MM.1S (cell line): ENCODE results near the gene ARMC8.

Experiments
- DNase-seq: peaks from one replicate; pipeline ENCODE4 v3.0.0-alpha.2; 2015
- H2AFZ ChIP-seq: fragments of 300-600 bp; sonication (generic); 2 replicates; pipeline ENCODE4 v1.6.0; 2016; ENCODE audit warnings: antibody characterized with exemption, low read length
- H3F3A ChIP-seq: fragments of 300-600 bp; sonication (generic); 2 replicates; pipeline ENCODE4 v1.6.1; 2016; ENCODE audit warnings: mild to moderate bottlenecking, antibody characterized with exemption, low read length, moderate library complexity, mixed read lengths; ENCODE audit not compliant: insufficient read depth
- H3K27ac ChIP-seq: fragments of 300-600 bp; sonication (generic); 2 replicates; pipeline ENCODE4 v1.5.1; 2016; ENCODE audit warnings: mild to moderate bottlenecking, low read length
- H3K27me3 ChIP-seq: fragments of 300-600 bp; sonication (generic); replicated peaks from 2 replicates; pipeline ENCODE4 v1.6.0; 2016; ENCODE audit warnings: low read length; ENCODE audit not compliant: insufficient read depth
- H3K36me3 ChIP-seq: fragments of 300-600 bp; sonication (generic); replicated peaks from 2 replicates; pipeline ENCODE4 v1.6.1; 2016; ENCODE audit warnings: mild to moderate bottlenecking, low read length, mixed read lengths; ENCODE audit not compliant: insufficient read depth
- H3K4me1 ChIP-seq: fragments of 300-600 bp; sonication (generic); 2 replicates; pipeline ENCODE4 v1.6.1; 2016; ENCODE audit warnings: low read length, mixed read lengths
- H3K4me2 ChIP-seq: fragments of 300-600 bp; sonication (generic); 2 replicates; pipeline ENCODE4 v1.6.0; 2016; ENCODE audit warnings: low read depth, low read length
- H3K4me3 ChIP-seq: fragments of 300-600 bp; sonication (generic); 2 replicates; pipeline ENCODE4 v1.5.1; 2016; ENCODE audit warnings: low read length, mixed read lengths
- H3K79me2 ChIP-seq: fragments of 300-600 bp; sonication (generic); 2 replicates; pipeline ENCODE4 v1.6.1; 2016; ENCODE audit warnings: mixed run types, low read length, mixed read lengths
- H3K9ac ChIP-seq: fragments of 300-600 bp; sonication (generic); 2 replicates; pipeline ENCODE4 v1.6.1; 2016; ENCODE audit warnings: low read length, mixed read lengths
- H3K9me2 ChIP-seq: fragments of 300-600 bp; sonication (generic); replicated peaks from 2 replicates; pipeline ENCODE4 v1.6.1; 2016; ENCODE audit warnings: mild to moderate bottlenecking, low read length, mixed read lengths; ENCODE audit not compliant: insufficient read depth
- H3K9me3 ChIP-seq: fragments of 300-600 bp; sonication (generic); replicated peaks from 2 replicates; pipeline ENCODE4 v1.6.1; 2016; ENCODE audit warnings: mild to moderate bottlenecking, low read length, mixed read lengths; ENCODE audit not compliant: insufficient read depth
- H4K20me1 ChIP-seq: fragments of 300-600 bp; sonication (generic); 2 replicates; pipeline ENCODE4 v1.6.1; 2016; ENCODE audit warnings: mild to moderate bottlenecking, low read length, moderate library complexity, mixed read lengths; ENCODE audit not compliant: insufficient read depth
- CTCF ChIP-seq: fragments of 300-600 bp; sonication (generic); IDR thresholded peaks from 2 replicates; pipeline ENCODE4 v1.5.1; 2016; ENCODE audit warnings: antibody characterized with exemption, low read length, mixed read lengths
- EZH2 ChIP-seq: fragments of 300-600 bp; sonication (generic); optimal IDR thresholded peaks from 2 replicates; pipeline ENCODE3; 2017; ENCODE audit warnings: low read depth, mild to moderate bottlenecking, antibody characterized with exemption, low read length, mixed read lengths
- EZH2phosphoT487 ChIP-seq: fragments of 300-600 bp; sonication (generic); IDR thresholded peaks from 2 replicates; pipeline ENCODE4 v1.6.1; 2018; ENCODE audit warnings: antibody characterized with exemption, low read length

Gene ARMC8

GRCh38 chr3:138326866-138327595 lies 139.9 kb downstream of the ARMC8 start:
- no peaks in the 10 kb centered on the region for H4K20me1 ChIP-seq
- H3K4me1 ChIP-seq = peaks cover 6% of the 10 kb centered on the region; the same call in 1 of the 2 replicates
- no peak overlapping the region for H2AFZ ChIP-seq
- 0 out of 2 replicates have a peak, but pooled peaks cover 9% of the 10 kb centered on the region for H3K27me3 ChIP-seq
- H3K9me2 ChIP-seq = no peaks in the 10 kb centered on the region
- TF ChIP-seq EZH2 (no peak), EZH2phosphoT487 (no peak), CTCF (no peak)
- no peak for DNase-seq
- H3F3A ChIP-seq = no peaks in the 10 kb centered on the region
- no peaks in the 10 kb centered on the region for H3K9me3 ChIP-seq
- H3K27ac ChIP-seq = no peak overlapping the region
- H3K4me2 ChIP-seq = no peak overlapping the region
- no peaks in the 10 kb centered on the region for H3K36me3 ChIP-seq
- no peaks in the 10 kb centered on the region for H3K79me2 ChIP-seq
- H3K9ac ChIP-seq = no peak overlapping the region
- H3K4me3 ChIP-seq = no peak overlapping the region

GRCh38 chr3:138327831-138328230 lies 140.7 kb downstream of the ARMC8 start:
- Histone ChIP-seq H3K4me1 (peaks cover 6% of the 10 kb centered on the region; the same call in 1 of the 2 replicates), H3K9me2 (no peaks in the 10 kb centered on the region), H3K4me2 (no peak overlapping the region), H3K36me3 (no peaks in the 10 kb centered on the region), H2AFZ (no peak overlapping the region), H3K79me2 (no peaks in the 10 kb centered on the region), H3K4me3 (no peak overlapping the region), H3F3A (no peaks in the 10 kb centered on the region), H3K9ac (no peak overlapping the region), H4K20me1 (no peaks in the 10 kb centered on the region), H3K9me3 (no peaks in the 10 kb centered on the region), H3K27ac (no peak overlapping the region), H3K27me3 (0 out of 2 replicates have a peak, but pooled peaks cover 9% of the 10 kb centered on the region)
- DNase-seq = no peak
- TF ChIP-seq CTCF (no peak), EZH2 (no peak), EZH2phosphoT487 (no peak)

GRCh38 chr3:138328341-138328740 lies 141.2 kb downstream of the ARMC8 start:
- peak; percentile 12 for DNase-seq
- Histone ChIP-seq H3K79me2 (no peaks in the 10 kb centered on the region), H4K20me1 (no peaks in the 10 kb centered on the region), H2AFZ (no peak overlapping the region), H3K4me3 (no peak overlapping the region), H3K9me2 (no peaks in the 10 kb centered on the region), H3K4me2 (no peak overlapping the region; the same call in 1 of the 2 replicates), H3K4me1 (peaks cover 6% of the 10 kb centered on the region; the same call in 1 of the 2 replicates), H3K9ac (no peak overlapping the region), H3F3A (no peaks in the 10 kb centered on the region), H3K27me3 (0 out of 2 replicates have a peak, but pooled peaks cover 9% of the 10 kb centered on the region), H3K27ac (no peak overlapping the region), H3K9me3 (no peaks in the 10 kb centered on the region), H3K36me3 (no peaks in the 10 kb centered on the region)
- TF ChIP-seq EZH2phosphoT487 (no peak), CTCF (peak; percentile 23)
